ENCODE results near the gene PFDN5. TPM values are rescaled to one million over a fixed set of nuclear protein-coding genes. Genes with fewer than 3 reads are reported as not detected.

Gene PFDN5
- total and polyA plus RNA-seq, 10 of the 15 experiments (the other 5 are each of a cell fraction or from before 2014, with no cell fraction given): 300 to 1,596 (median 495) TPM

DNA sequence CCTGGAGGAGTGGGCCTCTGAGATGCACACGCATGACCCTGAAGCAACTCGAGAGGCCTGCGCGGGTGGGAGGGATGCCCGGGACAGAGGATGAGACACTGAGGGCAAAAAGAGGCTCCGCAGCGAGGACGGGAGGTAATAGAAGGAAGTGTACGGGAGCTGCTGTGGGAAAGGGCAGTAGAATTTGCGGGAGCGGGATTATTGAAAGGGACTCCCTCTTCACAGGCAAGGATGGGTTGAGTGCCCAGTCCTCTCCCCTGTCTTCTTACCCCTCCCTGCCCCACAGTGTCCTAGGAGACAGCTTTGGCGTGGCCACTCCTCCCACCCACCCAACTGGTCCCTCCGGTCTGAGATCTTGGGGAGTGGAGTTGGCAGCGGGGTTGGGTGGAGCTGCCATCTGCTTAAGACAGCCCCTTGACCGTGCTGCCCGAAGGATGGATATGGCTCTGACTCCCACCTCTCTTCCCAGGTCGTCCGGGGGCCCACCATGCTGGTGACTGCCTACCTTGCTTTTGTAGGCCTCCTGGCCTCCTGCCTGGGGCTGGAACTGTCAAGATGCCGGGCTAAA, 42.9 kb upstream of the PFDN5 start:
- in situ Hi-C loops (cut with MboI): no loop called here
- H3K27me3 ChIP-seq (replicated peaks in 1 of 2; ENCODE audit: control insufficient read depth in 2 of 2, insufficient read depth in 2 of 2, low read length in 1 of 2): no peaks in the 10 kb centered on the region
- RAD21 ChIA-PET (ENCODE audit: unreplicated experiment): interaction anchor here (0.9 to 4.3 kb wide), 4 partner anchors 16 to 92 kb away, joined by 3 to 101 read pairs (median 16); partner anchors contain the start of genes CSAD, ESPL1 and ZNF740
- WGBS (ENCODE audit: insufficient coverage, insufficient replicate concordance, low lambda C conversion rate, missing lambda C conversion rate): 5% methylated on average over 19 of the region's 19 CpGs
- no peaks in the 10 kb centered on the region for H4K20me1 ChIP-seq (ENCODE audit: control insufficient read depth, insufficient read depth)
- peak overlapping the region; percentile 73 for H3K4me2 ChIP-seq (ENCODE audit: control insufficient read depth, insufficient read depth)
- FAIRE-seq (no peak), DNase-seq (ENCODE audit: low read depth, low spot score) (no peak), ATAC-seq (peak; percentile 34)
- peak overlapping the region; percentile 91 for H3K9ac ChIP-seq (ENCODE audit: control insufficient read depth, insufficient read depth, low read length)
- POLR2A ChIA-PET: interaction anchor here (1.0 to 4.0 kb wide), 4 partner anchors 16 to 71 kb away, joined by 4 to 19 read pairs (median 4); partner anchors contain the start of gene ESPL1
- peak overlapping the region; percentile 66 for H3K27ac ChIP-seq (ENCODE audit: control insufficient read depth, insufficient read depth)
- peaks cover 28% of the 10 kb centered on the region for H3K4me1 ChIP-seq (ENCODE audit: control insufficient read depth, insufficient read depth, low read length)
- H3K36me3 ChIP-seq (ENCODE audit: control insufficient read depth in 2 of 2, insufficient read depth in 2 of 2, low read length in 1 of 2): peaks cover 0 to 4% of the 10 kb centered on the region in 2 experiments; a peak in 1 of 4 replicates
- H3K79me2 ChIP-seq (ENCODE audit: control insufficient read depth, insufficient read depth, low read length): peaks cover 13% of the 10 kb centered on the region
- CTCF ChIA-PET: interaction anchor here (0.9 to 7.4 kb wide), 14 partner anchors 15 to 186 kb away, joined by 3 to 136 read pairs (median 4); partner anchors contain the start of genes AAAS, ESPL1, ITGB7 and MYG1
- no peaks in the 10 kb centered on the region for H3K9me3 ChIP-seq (replicated peaks; ENCODE audit: control insufficient read depth, insufficient read depth, low read length)
- H2AFZ ChIP-seq (ENCODE audit: control insufficient read depth, low read depth, low read length): peak overlapping the region; percentile 89
- BruUV-seq (replicated peaks): TSS peak; percentile 84
- peak overlapping the region; percentile 99 for H3K4me3 ChIP-seq
- intact Hi-C loops (cut with micrococcal nuclease; ENCODE audit: unreplicated experiment): loop anchor here (2.0 kb wide), 1 partner anchor 32 kb away; no protein-coding TSS in a partner anchor
- SMC1A ChIA-PET (ENCODE audit: uncharacterized antibody, unreplicated experiment): interaction anchor here (0.7 to 6.4 kb wide), 6 partner anchors 16 to 70 kb away, joined by 3 to 63 read pairs (median 6); partner anchors contain the start of genes ESPL1 and PFDN5
- TF ChIP-seq RB1 (IDR thresholded peaks at IDR 0.05; ENCODE audit: borderline replicate concordance): peak; percentile 1; the same call in 1 of the 2 replicates
- peak; percentile 20; the same call in 1 of the 2 replicates for TF ChIP-seq ELK1 (IDR thresholded peaks at IDR 0.05; ENCODE audit: low read depth, low read length)
- TF ChIP-seq CTCF (IDR thresholded peaks at IDR 0.05 in 2 of 3, conservative IDR thresholded peaks at IDR 0.05 in 1 of 3; ENCODE audit: control insufficient read depth in 2 of 3, extremely low read depth in 1 of 3, insufficient read depth in 1 of 3, low read depth in 3 of 3, low read length in 3 of 3): no peak; a peak in 1 of 6 replicates
- no peak for TF ChIP-seq E4F1 (IDR thresholded peaks at IDR 0.05; ENCODE audit: borderline replicate concordance, partially characterized antibody)
- TF ChIP-seq GABPA (IDR thresholded peaks at IDR 0.05; ENCODE audit: low read depth): no peak
- peak; percentile 0; the same call in 1 of the 2 replicates for TF ChIP-seq SMC3 (IDR thresholded peaks at IDR 0.05; ENCODE audit: borderline replicate concordance, low read length)
- TF ChIP-seq POU2F2 (IDR thresholded peaks at IDR 0.05; ENCODE audit: borderline replicate concordance, low read depth, low read length): no peak
- TF ChIP-seq KLF5 (IDR thresholded peaks at IDR 0.05; ENCODE audit: partially characterized antibody): no peak
- no peak; the same call in 1 of the 2 replicates for TF ChIP-seq NKRF (conservative IDR thresholded peaks at IDR 0.05)
- TF ChIP-seq ESRRA (IDR thresholded peaks at IDR 0.05; ENCODE audit: low read length): no peak
- TF ChIP-seq PAX5 (IDR thresholded peaks at IDR 0.05; ENCODE audit: borderline replicate concordance, low read depth, low read length): no peak

Data from GM12878 (cell line).